ENCODE results near the gene RABGAP1L. TPM values are rescaled to one million over a fixed set of nuclear protein-coding genes. Genes with fewer than 3 reads are reported as not detected.
"Not testable (repeated sequence)": the region's sequence is repeated elsewhere in the genome, so short reads cannot be mapped to it uniquely, and the experiment has no call there.

Gene RABGAP1L
- total RNA-seq, 1 donor from 2014 or later: 80.6 TPM

GRCh38 chr1:175040324-175040879 lies 881.1 kb downstream of the RABGAP1L start:
- intact Hi-C loops (cut with DNase I): no loop called here
- H3K36me3 ChIP-seq: no peaks in the 10 kb centered on the region
- no peaks in the 10 kb centered on the region for H3K27me3 ChIP-seq
- no peak overlapping the region for H3K4me3 ChIP-seq
- no peaks in the 10 kb centered on the region for H3K9me3 ChIP-seq
- no peak for DNase-seq
- no peak for ATAC-seq
- no peaks in the 10 kb centered on the region for H3K4me1 ChIP-seq
- no peak for TF ChIP-seq CTCF (IDR thresholded peaks at IDR 0.05)
- no peak overlapping the region for H3K27ac ChIP-seq

GRCh38 chr1:175042650-175043049 lies 883.3 kb downstream of the RABGAP1L start:
- H3K36me3 ChIP-seq: no peaks in the 10 kb centered on the region
- intact Hi-C loops (cut with DNase I): no loop called here
- no peaks in the 10 kb centered on the region for H3K4me1 ChIP-seq
- TF ChIP-seq CTCF (IDR thresholded peaks at IDR 0.05): no peak
- H3K27me3 ChIP-seq: no peaks in the 10 kb centered on the region
- no peaks in the 10 kb centered on the region for H3K9me3 ChIP-seq
- ATAC-seq (no peak), DNase-seq (no peak)
- no peak overlapping the region for H3K4me3 ChIP-seq
- no peak overlapping the region for H3K27ac ChIP-seq

- intact Hi-C loops (cut with DNase I): no loop called here
- Histone ChIP-seq H3K27ac (no peak overlapping the region), H3K4me3 (no peak overlapping the region), H3K36me3 (no peaks in the 10 kb centered on the region), H3K27me3 (no peaks in the 10 kb centered on the region), H3K9me3 (no peaks in the 10 kb centered on the region), H3K4me1 (no peaks in the 10 kb centered on the region)
- DNase-seq (no peak), ATAC-seq (no peak)
- TF ChIP-seq CTCF (IDR thresholded peaks at IDR 0.05): no peak
Measured at GRCh38 chr1:175043824-175044223, 884.5 kb downstream of the RABGAP1L start.

GRCh38 chr1:175044591-175044990 lies 885.3 kb downstream of the RABGAP1L start:
- H3K4me1 ChIP-seq; H3K36me3 ChIP-seq; H3K4me3 ChIP-seq; H3K9me3 ChIP-seq; intact Hi-C loops (cut with DNase I); ATAC-seq; H3K27ac ChIP-seq; H3K27me3 ChIP-seq; DNase-seq: not testable (repeated sequence)

Other genes with a start within 250 kb of the RABGAP1L start
- not detected for gene SERPINC1, start 242.2 kb upstream of the RABGAP1L start, total RNA-seq
- 36.5 TPM for gene RC3H1, start 137.2 kb upstream of the RABGAP1L start, total RNA-seq